ENCODE results near the gene ARHGDIA.

Gene ARHGDIA

DNA sequence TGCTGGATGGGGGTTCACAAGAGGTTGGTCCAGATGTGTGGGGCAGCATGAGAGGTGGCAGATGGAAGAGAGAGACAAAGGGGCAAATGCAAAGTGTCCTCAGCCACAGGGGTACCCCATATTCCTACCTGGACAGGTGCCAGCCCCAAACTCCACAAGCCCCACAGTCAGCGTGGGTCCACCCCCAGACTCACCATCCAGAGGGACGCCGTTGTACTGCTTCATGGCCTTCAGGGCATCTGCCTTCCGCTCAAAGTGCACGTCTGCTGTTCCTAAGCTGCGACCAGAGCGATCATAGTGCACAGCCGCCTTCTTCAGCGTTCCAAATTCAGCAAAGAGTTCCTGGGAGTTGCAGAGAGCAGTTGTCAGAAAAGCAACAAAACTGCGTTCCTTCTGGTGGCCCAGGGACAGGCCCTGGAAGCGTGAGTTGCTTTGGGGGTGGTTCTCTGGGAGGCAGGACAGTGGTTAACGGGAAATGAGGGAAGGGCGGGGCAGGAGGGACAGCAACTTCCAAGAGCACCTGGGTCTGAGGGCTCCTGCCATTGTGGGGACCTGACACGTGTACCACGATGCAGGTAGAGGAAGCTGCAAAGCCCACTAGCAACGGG, 18.0 kb upstream of the ARHGDIA start:
- in situ Hi-C loops (cut with HindIII; ENCODE audit: low sequenced_read_pairs): no loop called here

DNA sequence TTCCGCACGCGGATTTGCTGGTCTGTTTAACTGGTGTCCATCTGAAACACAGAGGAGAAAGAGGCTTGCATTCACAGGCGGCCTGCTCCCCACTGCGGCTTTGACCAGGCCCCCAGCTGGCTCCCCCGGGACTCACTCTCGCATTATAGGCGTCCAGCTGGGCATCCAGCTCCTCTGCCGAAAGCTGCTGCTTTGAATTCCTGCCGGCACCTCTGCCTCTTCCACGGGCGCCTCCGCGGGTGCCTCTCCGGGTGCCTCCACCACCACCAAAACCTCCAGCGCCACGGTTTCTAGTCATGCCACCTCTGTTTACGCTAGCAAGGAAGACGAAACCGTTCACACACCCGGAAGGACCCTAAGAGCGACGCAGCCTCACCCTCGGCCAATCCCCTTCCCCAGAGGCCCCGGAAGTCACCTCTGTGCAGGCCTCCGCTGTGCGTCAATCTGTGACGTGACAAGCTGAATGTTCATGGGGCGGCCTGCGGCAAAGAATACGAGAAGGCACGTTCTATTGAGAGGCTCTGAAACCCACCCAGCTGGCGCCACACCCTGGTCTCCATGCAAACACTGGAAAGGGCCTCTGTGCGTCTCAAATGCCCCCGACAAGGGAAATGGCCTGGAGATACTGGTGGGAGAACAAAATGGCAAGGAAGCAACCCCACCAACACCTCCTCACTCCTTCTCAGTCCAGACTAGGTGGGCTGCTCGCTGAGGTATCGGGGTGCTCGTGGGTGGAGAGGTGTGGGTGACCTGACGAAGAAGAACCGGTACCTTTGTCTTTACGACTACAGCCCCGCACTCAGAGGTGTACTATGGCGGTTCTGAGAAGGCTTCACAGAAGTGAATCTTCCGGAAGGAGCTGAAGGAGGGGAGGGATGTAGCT, 17.2 kb upstream of the ARHGDIA start:
- in situ Hi-C loops (cut with HindIII; ENCODE audit: low sequenced_read_pairs): no loop called here

GRCh38 chr17:81885869-81886548, 14.9 kb upstream of the ARHGDIA start:
- in situ Hi-C loops (cut with HindIII; ENCODE audit: low sequenced_read_pairs): no loop called here

DNA sequence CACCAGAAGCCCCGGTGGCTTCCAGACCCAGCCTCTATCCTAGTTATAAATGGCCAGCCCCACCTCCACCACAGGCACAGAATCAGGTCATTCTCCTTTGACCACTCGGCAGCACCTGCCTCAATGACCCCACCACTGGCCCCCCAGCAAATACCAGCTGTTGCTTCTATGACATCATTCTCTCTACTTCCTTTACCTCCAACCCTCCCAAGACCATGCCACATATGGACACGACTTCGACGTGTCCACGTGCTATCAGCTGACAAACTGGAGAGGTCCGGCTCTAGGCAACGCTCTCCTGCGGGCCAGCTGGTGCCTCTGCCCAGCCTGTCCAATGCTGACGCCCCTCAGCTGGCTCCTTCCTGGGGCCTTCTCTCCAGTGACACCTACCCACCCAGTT, 14.3 kb upstream of the ARHGDIA start:
- in situ Hi-C loops (cut with HindIII; ENCODE audit: low sequenced_read_pairs): no loop called here

DNA sequence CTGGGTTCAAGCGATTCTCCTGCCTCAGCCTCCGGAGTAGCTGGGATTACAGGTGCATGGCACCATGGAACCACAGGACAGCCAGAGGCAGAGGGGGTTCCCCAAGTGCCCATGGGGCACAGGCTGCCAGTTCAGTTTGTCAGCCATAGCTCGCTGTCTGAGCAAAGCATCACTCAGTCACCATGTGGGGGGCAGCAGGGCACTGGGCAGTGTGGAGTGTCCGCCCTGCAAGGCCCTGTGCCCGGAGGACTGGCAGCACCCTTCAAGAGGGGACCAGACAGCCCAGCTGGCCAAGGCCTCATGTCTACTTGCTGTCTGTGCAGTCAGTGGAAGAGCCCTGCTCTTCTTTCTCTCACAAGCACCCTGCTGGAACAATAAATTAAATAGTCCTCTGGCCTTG, 13.8 kb upstream of the ARHGDIA start:
- in situ Hi-C loops (cut with HindIII; ENCODE audit: low sequenced_read_pairs): no loop called here

GRCh38 chr17:81884520-81884919, 13.4 kb upstream of the ARHGDIA start:
- in situ Hi-C loops (cut with HindIII; ENCODE audit: low sequenced_read_pairs): no loop called here

DNA sequence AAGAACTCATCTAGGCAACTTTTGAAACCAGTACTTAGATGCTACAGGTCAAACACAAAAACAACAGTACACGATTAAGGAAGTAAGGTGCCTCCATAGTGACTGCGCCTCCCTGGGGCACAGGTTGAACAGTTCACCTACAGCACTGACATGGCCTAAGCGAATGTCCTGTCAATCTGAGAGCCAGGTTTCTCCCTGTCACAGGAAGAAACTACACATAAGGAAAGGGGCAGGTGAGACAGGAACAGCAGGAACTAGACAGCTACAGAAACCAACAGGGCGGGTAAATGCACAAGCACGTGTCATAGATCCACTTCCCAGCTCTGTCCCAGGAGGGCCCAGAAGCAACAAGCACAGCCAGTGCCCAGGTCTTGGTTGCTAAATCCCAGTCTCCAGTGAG, 8.0 kb upstream of the ARHGDIA start:
- in situ Hi-C loops (cut with HindIII; ENCODE audit: low sequenced_read_pairs): no loop called here

DNA sequence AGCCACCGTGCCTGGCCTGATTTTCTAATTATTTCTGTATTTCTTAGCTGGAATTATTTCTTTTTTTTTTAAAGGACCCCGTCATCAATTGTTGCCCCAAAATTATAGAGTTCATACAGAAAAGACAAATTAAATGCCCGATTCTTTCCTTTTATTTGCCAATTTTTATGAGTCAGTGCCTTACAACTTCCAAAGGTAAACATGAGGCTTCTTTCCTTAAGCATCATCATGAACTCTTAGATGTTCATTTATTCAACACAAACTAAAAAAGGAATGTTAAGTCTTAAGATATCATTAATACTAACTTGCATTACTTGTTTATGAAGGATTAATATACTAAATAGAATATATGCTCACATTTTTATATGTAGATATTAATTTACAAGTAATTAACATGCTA, 7.2 kb upstream of the ARHGDIA start:
- in situ Hi-C loops (cut with HindIII; ENCODE audit: low sequenced_read_pairs): no loop called here

GRCh38 chr17:81877569-81877968, 6.4 kb upstream of the ARHGDIA start:
- in situ Hi-C loops (cut with HindIII; ENCODE audit: low sequenced_read_pairs): no loop called here

- in situ Hi-C loops (cut with HindIII; ENCODE audit: low sequenced_read_pairs): no loop called here
These were observed 472 bp upstream of the ARHGDIA start for GRCh38 chr17:81871387-81872230.

DNA sequence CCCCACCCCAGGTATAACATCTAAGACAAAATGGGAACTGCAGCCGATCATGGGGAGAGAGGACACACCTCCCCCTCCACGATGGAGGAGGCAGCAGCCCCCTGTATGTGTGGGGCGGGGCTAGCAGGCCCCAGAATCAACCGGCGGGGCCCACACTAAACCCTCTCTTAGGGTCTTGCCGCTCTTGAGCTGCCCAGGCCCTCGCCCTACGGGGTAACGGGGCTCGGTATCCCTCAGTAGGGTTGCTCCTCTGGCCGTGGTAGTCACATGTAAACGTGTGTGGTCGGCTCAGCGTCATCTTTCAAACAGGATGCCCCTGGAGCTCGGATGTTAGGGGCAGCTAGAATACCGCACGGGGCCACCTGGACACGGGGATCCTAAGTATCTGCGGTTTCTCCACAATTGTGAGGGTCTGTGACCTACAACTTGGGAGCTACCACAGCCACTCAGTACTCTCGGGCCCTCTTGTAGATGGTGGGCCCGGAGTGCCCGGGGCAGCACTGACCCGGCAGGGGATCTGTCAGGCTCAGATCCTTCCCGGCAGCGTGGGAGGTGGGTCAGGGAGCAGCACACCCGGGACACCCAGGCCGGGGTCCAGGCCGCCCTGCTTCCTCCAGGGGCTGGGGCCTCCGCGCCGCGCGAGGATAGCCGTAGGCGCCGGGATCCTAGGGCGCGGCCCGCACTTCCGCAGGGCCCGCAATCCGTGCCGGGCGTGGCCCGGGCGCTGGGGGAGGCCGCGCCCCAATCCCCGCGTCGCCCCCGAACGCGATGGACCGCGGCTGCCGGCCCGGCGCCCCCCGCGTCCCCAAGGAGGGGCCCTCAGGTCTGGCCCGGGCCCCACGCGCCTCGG, 781 bp downstream of the ARHGDIA start:
- in situ Hi-C loops (cut with HindIII; ENCODE audit: low sequenced_read_pairs): no loop called here

- in situ Hi-C loops (cut with HindIII; ENCODE audit: low sequenced_read_pairs): no loop called here
These were observed 1.7 kb downstream of the ARHGDIA start for GRCh38 chr17:81869221-81870130.

DNA sequence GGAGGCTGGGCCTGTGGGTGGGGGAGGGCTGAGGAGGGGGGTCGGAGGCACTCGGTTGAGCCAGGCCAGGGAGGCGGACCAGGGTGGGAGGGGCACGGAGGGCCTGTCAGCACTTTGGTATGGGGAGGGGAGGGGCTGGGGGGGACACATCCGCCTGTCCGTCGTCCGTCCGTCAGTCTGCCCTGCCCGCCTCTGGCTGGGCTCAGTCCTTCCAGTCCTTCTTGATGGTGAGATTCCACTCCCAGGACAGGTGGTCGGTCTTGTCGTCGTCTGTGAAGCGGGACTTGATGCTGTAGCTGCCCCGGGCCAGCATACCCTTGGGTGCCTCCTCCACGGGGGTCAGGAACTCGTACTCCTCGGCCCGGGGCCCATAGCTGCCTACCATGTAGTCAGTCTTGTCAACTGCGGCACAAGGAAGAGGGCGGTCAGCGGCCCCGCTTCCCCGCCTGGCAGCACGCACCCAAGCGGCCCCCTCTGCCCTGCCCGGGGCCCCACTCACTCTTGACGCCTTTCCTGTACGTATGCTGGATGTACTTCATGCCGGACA, 2.4 kb downstream of the ARHGDIA start:
- in situ Hi-C loops (cut with HindIII; ENCODE audit: low sequenced_read_pairs): no loop called here

DNA sequence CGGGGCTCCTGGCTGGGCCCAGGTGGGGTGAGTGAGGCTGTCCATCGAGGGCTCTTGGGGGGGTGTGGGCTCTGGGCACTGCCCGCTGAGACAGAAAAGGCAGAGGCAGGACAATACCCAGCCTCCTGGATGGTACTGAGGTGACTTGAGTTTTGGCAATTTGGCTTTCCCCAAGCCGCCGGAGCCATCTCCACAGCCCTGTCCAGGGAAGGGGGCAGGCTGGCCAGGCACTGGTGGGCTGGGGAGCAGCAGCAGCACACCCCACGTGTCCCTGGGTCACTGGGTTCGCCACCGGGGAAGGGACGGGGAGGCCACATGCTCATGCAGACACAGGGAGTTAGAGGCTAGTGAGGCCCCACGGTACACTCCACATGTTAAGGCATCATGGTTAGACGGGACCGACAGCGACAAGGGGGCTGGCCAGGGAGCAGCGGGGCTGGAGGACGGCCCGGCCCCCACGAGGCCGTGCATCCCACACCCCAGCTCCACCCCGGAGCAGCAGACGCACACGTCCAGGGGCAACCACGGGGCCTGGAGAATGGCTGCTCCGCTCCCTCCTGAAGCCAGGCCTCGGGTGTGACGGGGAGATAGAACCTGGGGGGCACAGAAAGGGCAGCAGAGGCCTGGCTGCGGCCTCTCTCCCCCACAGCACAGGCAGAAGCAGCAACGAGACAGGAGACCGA, 3.0 kb downstream of the ARHGDIA start:
- in situ Hi-C loops (cut with HindIII; ENCODE audit: low sequenced_read_pairs): no loop called here

DNA sequence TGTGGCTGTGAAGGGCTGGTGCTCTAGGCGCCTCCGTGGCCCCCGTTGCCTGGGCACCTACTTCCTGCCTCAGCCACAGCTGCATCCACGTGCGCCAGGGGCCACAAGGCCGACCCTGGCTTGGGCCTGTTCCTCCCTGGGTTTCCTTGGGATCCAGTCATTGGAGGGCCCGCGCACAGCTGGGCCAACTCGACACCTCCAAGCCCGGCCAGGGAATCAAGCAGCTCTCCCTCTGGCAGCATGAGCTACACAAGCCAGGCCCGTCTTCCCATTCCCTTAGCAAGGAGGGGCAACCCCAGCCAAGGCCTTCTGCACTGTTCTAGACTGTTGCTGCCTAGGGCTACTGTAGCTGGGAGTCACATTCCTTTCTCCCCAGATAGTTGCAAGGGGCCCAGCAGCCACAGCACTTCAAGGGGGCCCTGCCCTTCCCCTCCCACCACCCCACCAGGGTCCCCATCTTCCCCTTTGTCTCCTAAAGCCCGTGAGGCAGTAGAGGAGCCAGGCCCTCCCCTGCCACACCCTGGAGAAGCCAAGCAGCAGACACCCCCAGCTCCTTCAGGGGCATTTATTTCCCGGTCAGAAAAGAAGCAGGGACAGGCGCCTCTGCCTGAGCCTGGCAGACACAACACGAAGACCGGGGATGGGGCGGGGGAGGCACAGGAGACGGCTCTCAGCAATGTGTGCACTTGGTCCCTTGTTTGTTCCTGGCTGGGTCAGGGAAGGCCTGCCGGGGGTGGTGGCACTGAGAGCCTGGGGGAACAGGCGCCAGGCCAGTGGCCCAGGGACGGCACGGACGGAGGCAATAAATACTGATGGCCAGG, 3.8 kb downstream of the ARHGDIA start:
- in situ Hi-C loops (cut with HindIII; ENCODE audit: low sequenced_read_pairs): no loop called here

DNA sequence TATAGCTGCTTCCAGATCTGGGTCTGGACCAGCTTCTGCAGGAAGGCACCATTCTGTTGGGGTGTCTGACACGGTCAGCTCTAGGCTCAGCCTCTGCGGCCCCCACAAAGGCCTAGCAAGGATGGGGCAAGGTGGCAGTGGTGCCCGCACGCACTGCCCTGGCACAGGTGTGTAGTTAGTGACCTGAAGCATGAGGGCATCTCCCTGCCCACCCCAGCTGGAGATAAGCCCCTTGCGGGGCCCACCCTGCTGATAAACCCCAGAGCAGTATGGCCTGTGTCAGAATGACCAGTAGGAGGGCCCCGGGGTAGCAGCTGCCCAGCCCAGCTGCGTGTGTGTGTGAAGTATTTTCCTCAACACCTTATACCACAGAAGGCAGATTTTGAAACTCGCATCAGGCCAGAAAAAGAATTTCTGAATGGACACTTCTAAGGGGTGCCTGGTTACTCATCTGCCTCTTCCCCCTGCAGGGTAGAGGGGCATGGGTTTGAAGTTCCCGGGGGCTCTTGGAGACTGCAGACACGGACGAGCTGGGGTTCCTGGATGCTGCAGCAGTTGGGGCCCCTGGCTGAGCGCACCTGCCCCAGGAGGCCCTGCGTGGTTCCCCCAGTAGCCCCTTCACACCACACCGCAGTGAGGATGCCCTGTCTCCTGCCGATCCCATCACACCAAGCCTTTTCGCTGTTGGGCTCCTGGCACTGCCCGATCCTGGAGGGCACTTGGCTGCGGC, 4.5 kb downstream of the ARHGDIA start:
- in situ Hi-C loops (cut with HindIII; ENCODE audit: low sequenced_read_pairs): no loop called here

All from DLD1 (cell line).